Measurements from ENCODE around the gene BCDIN3D. TPM values are rescaled to one million over a fixed set of nuclear protein-coding genes. Genes with fewer than 3 reads are reported as not detected.

Gene BCDIN3D
- total RNA-seq, 1 experiment from 2014 or later, result 4.0 TPM

- intact Hi-C loops (cut with micrococcal nuclease; ENCODE audit: unreplicated experiment), result no loop called here
- Mint-ChIP-seq H3K36me3 (ENCODE audit: insufficient read depth, unreplicated experiment) (no peaks in the 10 kb centered on the region), H3K4me1 (ENCODE audit: low read depth, unreplicated experiment) (peaks cover 10% of the 10 kb centered on the region), H3K27ac (ENCODE audit: unreplicated experiment) (no peak overlapping the region), H3K27me3 (ENCODE audit: unreplicated experiment) (no peaks in the 10 kb centered on the region), H3K9me3 (ENCODE audit: low read depth, unreplicated experiment) (no peaks in the 10 kb centered on the region), H3K4me3 (ENCODE audit: low read depth, unreplicated experiment) (no peak overlapping the region)
- CTCF ChIA-PET, result interaction anchor here (5.0 kb wide), 1 partner anchor 74 kb away, joined by 18 read pairs; no protein-coding TSS in a partner anchor
- DNase-seq, result no peak
- TF ChIP-seq, protein P1, sequence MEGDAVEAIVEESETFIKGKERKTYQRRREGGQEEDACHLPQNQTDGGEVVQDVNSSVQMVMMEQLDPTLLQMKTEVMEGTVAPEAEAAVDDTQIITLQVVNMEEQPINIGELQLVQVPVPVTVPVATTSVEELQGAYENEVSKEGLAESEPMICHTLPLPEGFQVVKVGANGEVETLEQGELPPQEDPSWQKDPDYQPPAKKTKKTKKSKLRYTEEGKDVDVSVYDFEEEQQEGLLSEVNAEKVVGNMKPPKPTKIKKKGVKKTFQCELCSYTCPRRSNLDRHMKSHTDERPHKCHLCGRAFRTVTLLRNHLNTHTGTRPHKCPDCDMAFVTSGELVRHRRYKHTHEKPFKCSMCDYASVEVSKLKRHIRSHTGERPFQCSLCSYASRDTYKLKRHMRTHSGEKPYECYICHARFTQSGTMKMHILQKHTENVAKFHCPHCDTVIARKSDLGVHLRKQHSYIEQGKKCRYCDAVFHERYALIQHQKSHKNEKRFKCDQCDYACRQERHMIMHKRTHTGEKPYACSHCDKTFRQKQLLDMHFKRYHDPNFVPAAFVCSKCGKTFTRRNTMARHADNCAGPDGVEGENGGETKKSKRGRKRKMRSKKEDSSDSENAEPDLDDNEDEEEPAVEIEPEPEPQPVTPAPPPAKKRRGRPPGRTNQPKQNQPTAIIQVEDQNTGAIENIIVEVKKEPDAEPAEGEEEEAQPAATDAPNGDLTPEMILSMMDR (IDR thresholded peaks at IDR 0.05; ENCODE audit: unreplicated experiment), result no peak
- no TSS peak for BruUV-seq (replicated peaks)
Observed at GRCh38 chr12:49871263-49871561, 28.3 kb upstream of the BCDIN3D start.

GRCh38 chr12:49870501-49871262 lies 27.8 kb upstream of the BCDIN3D start:
- Mint-ChIP-seq H3K4me1 (ENCODE audit: low read depth, unreplicated experiment) (peaks cover 10% of the 10 kb centered on the region), H3K27me3 (ENCODE audit: unreplicated experiment) (peaks cover under 1% of the 10 kb centered on the region), H3K4me3 (ENCODE audit: low read depth, unreplicated experiment) (no peak overlapping the region), H3K27ac (ENCODE audit: unreplicated experiment) (no peak overlapping the region), H3K36me3 (ENCODE audit: insufficient read depth, unreplicated experiment) (no peaks in the 10 kb centered on the region), H3K9me3 (ENCODE audit: low read depth, unreplicated experiment) (no peaks in the 10 kb centered on the region)
- TF ChIP-seq, protein P1 (IDR thresholded peaks at IDR 0.05; ENCODE audit: unreplicated experiment), result no peak
- no peak for DNase-seq
- no TSS peak for BruUV-seq (replicated peaks)
- CTCF ChIA-PET, result interaction anchor here (5.0 kb wide), 1 partner anchor 75 kb away, joined by 18 read pairs; no protein-coding TSS in a partner anchor
- intact Hi-C loops (cut with micrococcal nuclease; ENCODE audit: unreplicated experiment), result no loop called here

DNA sequence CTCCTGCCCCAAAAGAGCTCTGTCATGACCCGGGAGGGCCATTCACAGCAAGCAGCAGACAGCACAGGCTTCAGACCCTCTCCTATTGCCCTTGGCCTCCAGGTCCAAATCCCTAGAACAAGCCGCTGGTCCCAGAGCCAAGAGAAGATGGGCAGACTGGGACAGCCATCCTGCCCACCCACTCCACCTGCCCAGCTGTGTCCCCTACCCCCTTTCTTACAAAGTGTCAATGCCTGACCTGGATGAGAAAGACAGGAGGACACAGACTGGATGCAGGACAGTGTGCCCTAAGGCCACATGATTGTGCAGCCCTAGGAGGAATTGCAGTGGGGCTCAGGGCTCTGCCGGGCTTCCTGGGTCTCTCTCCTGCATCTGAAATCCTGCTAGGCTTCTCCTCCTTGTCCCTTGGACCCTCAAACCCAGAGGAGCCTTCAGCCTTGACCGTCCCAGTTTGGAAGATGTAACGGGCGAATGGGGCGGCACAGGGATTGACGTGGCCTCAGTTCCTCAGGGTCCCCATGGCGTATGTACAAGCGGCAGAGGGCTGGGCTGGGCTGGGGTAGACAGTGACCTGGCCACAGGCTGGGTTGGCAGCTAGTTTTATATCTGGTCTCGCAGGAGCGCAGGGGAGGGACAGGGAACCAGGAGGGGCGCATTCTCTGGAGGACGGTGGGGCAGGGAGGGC lies 27.1 kb upstream of the BCDIN3D start:
- Mint-ChIP-seq H3K27ac (ENCODE audit: unreplicated experiment) (no peak overlapping the region), H3K4me3 (ENCODE audit: low read depth, unreplicated experiment) (no peak overlapping the region), H3K4me1 (ENCODE audit: low read depth, unreplicated experiment) (peaks cover 10% of the 10 kb centered on the region), H3K9me3 (ENCODE audit: low read depth, unreplicated experiment) (no peaks in the 10 kb centered on the region), H3K36me3 (ENCODE audit: insufficient read depth, unreplicated experiment) (no peaks in the 10 kb centered on the region), H3K27me3 (ENCODE audit: unreplicated experiment) (peaks cover 8% of the 10 kb centered on the region)
- TF ChIP-seq, protein P1 (IDR thresholded peaks at IDR 0.05; ENCODE audit: unreplicated experiment), result no peak
- DNase-seq, result no peak
- no TSS peak for BruUV-seq (replicated peaks)
- intact Hi-C loops (cut with micrococcal nuclease; ENCODE audit: unreplicated experiment), result loop anchor here (5.0 to 10.0 kb wide), 2 partner anchors 185 to 202 kb away; partner anchors contain the start of gene ASIC1
- CTCF ChIA-PET, result interaction anchor here (1.2 to 5.0 kb wide), 2 partner anchors 76 to 200 kb away, joined by 4 to 18 read pairs; no protein-coding TSS in a partner anchor

GRCh38 chr12:49868952-49869815 lies 26.3 kb upstream of the BCDIN3D start:
- TF ChIP-seq, protein P1 (IDR thresholded peaks at IDR 0.05; ENCODE audit: unreplicated experiment), result no peak
- Mint-ChIP-seq H3K27me3 (ENCODE audit: unreplicated experiment) (peaks cover 16% of the 10 kb centered on the region), H3K27ac (ENCODE audit: unreplicated experiment) (no peak overlapping the region), H3K4me3 (ENCODE audit: low read depth, unreplicated experiment) (no peak overlapping the region), H3K9me3 (ENCODE audit: low read depth, unreplicated experiment) (no peaks in the 10 kb centered on the region), H3K36me3 (ENCODE audit: insufficient read depth, unreplicated experiment) (no peaks in the 10 kb centered on the region), H3K4me1 (ENCODE audit: low read depth, unreplicated experiment) (peaks cover 10% of the 10 kb centered on the region)
- intact Hi-C loops (cut with micrococcal nuclease; ENCODE audit: unreplicated experiment), result loop anchor here (5.0 to 10.0 kb wide), 2 partner anchors 186 to 203 kb away; partner anchors contain the start of gene ASIC1
- BruUV-seq (replicated peaks), result no TSS peak
- CTCF ChIA-PET, result interaction anchor here (1.2 to 5.0 kb wide), 2 partner anchors 76 to 201 kb away, joined by 4 to 18 read pairs; no protein-coding TSS in a partner anchor
- DNase-seq, result no peak
